Measurements from ENCODE around the gene GGT6. TPM values are rescaled to one million over a fixed set of nuclear protein-coding genes. Genes with fewer than 3 reads are reported as not detected.

Gene GGT6, protein sequence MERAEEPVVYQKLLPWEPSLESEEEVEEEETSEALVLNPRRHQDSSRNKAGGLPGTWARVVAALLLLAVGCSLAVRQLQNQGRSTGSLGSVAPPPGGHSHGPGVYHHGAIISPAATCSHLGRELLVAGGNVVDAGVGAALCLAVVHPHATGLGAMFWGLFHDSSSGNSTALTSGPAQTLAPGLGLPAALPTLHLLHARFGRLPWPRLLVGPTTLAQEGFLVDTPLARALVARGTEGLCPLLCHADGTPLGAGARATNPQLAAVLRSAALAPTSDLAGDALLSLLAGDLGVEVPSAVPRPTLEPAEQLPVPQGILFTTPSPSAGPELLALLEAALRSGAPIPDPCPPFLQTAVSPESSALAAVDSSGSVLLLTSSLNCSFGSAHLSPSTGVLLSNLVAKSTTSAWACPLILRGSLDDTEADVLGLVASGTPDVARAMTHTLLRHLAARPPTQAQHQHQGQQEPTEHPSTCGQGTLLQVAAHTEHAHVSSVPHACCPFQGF
- not detected in 2 replicates for total RNA-seq

DNA sequence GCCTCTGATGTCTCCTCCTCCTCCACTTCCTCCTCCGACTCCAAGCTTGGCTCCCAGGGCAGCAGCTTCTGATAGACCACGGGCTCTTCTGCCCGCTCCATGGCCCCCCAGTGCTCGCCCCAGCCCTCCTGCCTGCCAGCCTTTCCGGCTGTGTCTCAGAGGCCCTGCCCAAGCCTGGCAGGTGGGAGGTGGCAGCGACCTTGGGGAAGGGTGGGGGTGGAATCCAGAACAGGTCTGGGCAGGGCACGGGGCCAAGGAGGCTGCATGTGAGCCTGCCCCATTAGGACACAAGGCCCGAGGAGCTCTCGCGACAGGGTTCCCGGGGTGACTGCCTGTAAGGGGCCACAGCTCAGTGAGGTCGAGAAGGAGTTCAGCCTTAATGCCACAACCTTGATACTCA lies at the start of gene GGT6:
TSS of gene GGT6 (minus strand) at position 157 of the 400 bp plus-strand sequence. CDS start at position 101, 56 bp downstream.

DNA sequence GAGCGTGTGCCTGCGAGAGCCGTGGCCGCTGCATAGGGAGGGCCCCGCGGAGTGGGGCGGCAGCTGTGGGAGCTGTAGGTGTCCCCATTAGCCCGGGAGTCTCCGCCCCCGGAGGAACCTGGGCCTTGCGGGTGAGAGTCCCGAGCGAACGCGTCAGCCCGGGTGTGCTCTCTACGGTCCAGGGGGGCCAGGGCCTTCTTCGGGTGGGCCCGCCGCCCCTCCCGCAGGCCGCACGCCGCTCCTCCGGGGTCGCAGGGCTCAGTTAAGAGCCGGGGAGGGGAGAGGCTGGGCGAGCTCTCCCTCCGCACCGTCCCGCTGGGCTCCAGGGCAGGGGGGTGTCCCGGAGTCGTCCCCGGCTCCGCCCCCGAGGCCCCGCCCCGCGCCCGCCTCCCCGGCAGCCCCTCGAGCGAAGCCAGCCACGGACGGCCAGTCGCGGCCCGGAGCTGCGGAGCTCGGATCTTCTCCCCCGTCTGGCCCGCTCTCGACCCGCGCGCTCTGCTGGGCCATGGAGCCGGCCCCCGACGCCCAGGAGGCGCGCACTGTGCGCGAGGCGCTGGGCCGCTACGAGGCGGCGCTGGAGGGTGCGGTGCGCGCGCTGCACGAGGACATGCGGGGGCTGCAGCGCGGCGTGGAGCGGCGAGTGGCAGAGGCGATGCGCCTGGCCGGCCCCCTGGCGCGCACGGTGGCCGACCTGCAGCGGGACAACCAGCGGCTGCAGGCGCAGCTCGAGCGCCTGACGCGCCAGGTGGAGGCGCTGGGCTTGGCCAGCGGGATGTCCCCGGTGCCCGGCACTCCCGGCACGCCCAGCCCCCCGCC lies 23.9 kb upstream of the GGT6 start, which contains the start of gene SMTNL2:
TSS of gene SMTNL2 (plus strand) at position 429 of the 816 bp plus-strand sequence. CDS start at position 506, 77 bp downstream.

DNA sequence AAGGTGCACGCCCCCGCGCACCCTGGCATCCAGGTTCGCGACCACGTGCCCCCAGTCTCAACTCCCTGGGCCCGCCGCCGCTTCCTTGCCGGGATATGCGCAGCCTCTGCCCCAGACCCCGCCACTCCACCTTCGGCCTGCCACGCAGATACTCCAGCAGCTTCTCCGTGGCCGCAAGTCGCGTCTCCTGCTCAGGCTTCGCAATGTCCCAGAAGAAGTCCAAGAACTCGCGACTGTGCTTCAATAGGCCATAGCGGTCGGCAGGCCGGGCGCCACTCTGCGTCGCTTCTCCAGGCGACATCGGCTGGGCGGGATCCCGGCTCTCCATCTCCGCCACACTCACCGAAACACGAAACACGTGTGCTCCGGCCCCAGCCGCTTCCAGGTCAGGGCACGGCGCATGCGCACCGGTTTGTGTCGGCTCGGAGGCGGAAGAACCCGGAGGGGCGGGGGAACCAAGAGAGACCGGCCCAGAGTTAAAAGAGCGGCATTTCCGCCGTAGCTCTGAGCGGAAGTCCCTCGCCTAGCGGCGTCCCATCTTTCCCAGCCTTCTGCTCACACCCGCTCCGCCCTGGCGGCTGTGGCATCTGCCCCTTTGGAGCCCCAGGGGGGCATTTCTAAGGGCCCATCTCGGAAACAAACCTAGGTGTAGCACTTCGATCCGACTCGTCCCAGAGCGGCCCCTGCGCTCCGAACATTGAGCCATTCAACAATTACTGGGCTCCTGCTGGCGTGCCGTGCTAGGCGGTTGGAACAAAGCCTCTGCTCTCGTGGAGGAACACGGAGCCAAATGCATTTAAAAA lies 5.2 kb downstream of the GGT6 start, which contains the start of gene MYBBP1A:
TSS of gene MYBBP1A (minus strand) at position 388 of the 803 bp plus-strand sequence. CDS start at position 328, 60 bp downstream.

Other genes with a start within 250 kb of the GGT6 start
- gene UBE2G1, start 193.9 kb downstream of the GGT6 start, total RNA-seq = 26.7 and 31.9 TPM in 2 replicates
- 0.09 TPM in 2 replicates for gene SPNS3, start 126.6 kb downstream of the GGT6 start, total RNA-seq
- 4.6 and 10.3 TPM in 2 replicates for gene SPNS2, start 61.7 kb downstream of the GGT6 start, total RNA-seq
- gene MYBBP1A, start 5.2 kb downstream of the GGT6 start, total RNA-seq = 53.6 and 61.1 TPM in 2 replicates
- under 0.01 TPM in 1 of 2 replicates, not detected in the other for gene SMTNL2, start 24.0 kb upstream of the GGT6 start, total RNA-seq
- gene ALOX15, start 81.1 kb upstream of the GGT6 start, total RNA-seq = not detected in 2 replicates
- gene PELP1, start 143.6 kb upstream of the GGT6 start, total RNA-seq = 14.3 and 17.8 TPM in 2 replicates
- 5.3 and 7.0 TPM in 2 replicates for gene ARRB2, start 150.1 kb upstream of the GGT6 start, total RNA-seq
- gene MED11, start 170.9 kb upstream of the GGT6 start, total RNA-seq = 9.3 and 10.7 TPM in 2 replicates
- under 0.01 TPM in 1 of 2 replicates, not detected in the other for gene ZMYND15, start 179.3 kb upstream of the GGT6 start, total RNA-seq
- gene CXCL16, start 179.4 kb upstream of the GGT6 start, total RNA-seq = 1.3 and 1.4 TPM in 2 replicates
- gene TM4SF5, start 211.3 kb upstream of the GGT6 start, total RNA-seq = not detected in 2 replicates
- gene VMO1, start 225.8 kb upstream of the GGT6 start, total RNA-seq = 0.19 and 0.45 TPM in 2 replicates
- gene GLTPD2, start 228.4 kb upstream of the GGT6 start, total RNA-seq = not detected in 2 replicates
- 196 and 275 TPM in 2 replicates for gene PSMB6, start 235.6 kb upstream of the GGT6 start, total RNA-seq
- gene PLD2, start 246.6 kb upstream of the GGT6 start, total RNA-seq = 28.0 and 28.3 TPM in 2 replicates